ENCODE data around the gene TSHZ1. TPM values are rescaled to one million over a fixed set of nuclear protein-coding genes. Genes with fewer than 3 reads are reported as not detected.

Gene TSHZ1
- total RNA-seq, 1 donor: 10.5 TPM

- Histone ChIP-seq H3K4me2 (ENCODE audit: insufficient read depth, low read length) (no peak overlapping the region), H3K36me3 (ENCODE audit: insufficient read depth, low read length) (no peaks in the 10 kb centered on the region), H3K9me3 (ENCODE audit: low read depth, low read length) (no peaks in the 10 kb centered on the region), H4K20me1 (ENCODE audit: insufficient read depth, low read length) (no peaks in the 10 kb centered on the region), H2AFZ (ENCODE audit: low read length) (no peak overlapping the region), H3K4me1 (ENCODE audit: insufficient read depth, low read length) (no peaks in the 10 kb centered on the region), H3K79me2 (ENCODE audit: insufficient read depth, low read length) (no peaks in the 10 kb centered on the region), H3K27ac (ENCODE audit: low read depth, low read length) (no peak overlapping the region), H3K4me3 (ENCODE audit: insufficient read depth, low read length) (no peak overlapping the region), H3K27me3 (ENCODE audit: insufficient read depth, low read length) (no peaks in the 10 kb centered on the region)
- TF ChIP-seq CTCF (IDR thresholded peaks at IDR 0.05; ENCODE audit: extremely low read depth, low read depth, low read length): no peak
- no peak for DNase-seq (ENCODE audit: insufficient read length, low spot score, missing footprints)
These were observed 87.1 kb downstream of the TSHZ1 start for GRCh38 chr18:75297731-75298130.

- H3K27me3 ChIP-seq (ENCODE audit: insufficient read depth, low read length): no peaks in the 10 kb centered on the region
These were observed 94.3 kb downstream of the TSHZ1 start for GRCh38 chr18:75304678-75305557.

GRCh38 chr18:75305984-75306383 lies 95.4 kb downstream of the TSHZ1 start:
- Histone ChIP-seq H3K4me3 (ENCODE audit: insufficient read depth, low read length) (no peak overlapping the region), H3K4me1 (ENCODE audit: insufficient read depth, low read length) (no peaks in the 10 kb centered on the region), H3K79me2 (ENCODE audit: insufficient read depth, low read length) (no peaks in the 10 kb centered on the region), H3K27me3 (ENCODE audit: insufficient read depth, low read length) (no peaks in the 10 kb centered on the region), H2AFZ (ENCODE audit: low read length) (no peak overlapping the region), H4K20me1 (ENCODE audit: insufficient read depth, low read length) (no peaks in the 10 kb centered on the region), H3K4me2 (ENCODE audit: insufficient read depth, low read length) (no peak overlapping the region), H3K36me3 (ENCODE audit: insufficient read depth, low read length) (no peaks in the 10 kb centered on the region), H3K27ac (ENCODE audit: low read depth, low read length) (no peak overlapping the region), H3K9me3 (ENCODE audit: low read depth, low read length) (no peaks in the 10 kb centered on the region)
- no peak for TF ChIP-seq CTCF (IDR thresholded peaks at IDR 0.05; ENCODE audit: extremely low read depth, low read depth, low read length)
- DNase-seq (ENCODE audit: insufficient read length, low spot score, missing footprints): no peak

More at GRCh38 chr18:75304678-75305557, 94.3 kb downstream of the TSHZ1 start:
- Histone ChIP-seq H3K79me2 (ENCODE audit: insufficient read depth, low read length) (no peaks in the 10 kb centered on the region), H3K36me3 (ENCODE audit: insufficient read depth, low read length) (no peaks in the 10 kb centered on the region), H3K4me3 (ENCODE audit: insufficient read depth, low read length) (no peak overlapping the region), H3K4me2 (ENCODE audit: insufficient read depth, low read length) (no peak overlapping the region), H3K4me1 (ENCODE audit: insufficient read depth, low read length) (no peaks in the 10 kb centered on the region), H3K9me3 (ENCODE audit: low read depth, low read length) (no peaks in the 10 kb centered on the region), H3K27ac (ENCODE audit: low read depth, low read length) (no peak overlapping the region), H2AFZ (ENCODE audit: low read length) (no peak overlapping the region), H4K20me1 (ENCODE audit: insufficient read depth, low read length) (no peaks in the 10 kb centered on the region)
- no peak for DNase-seq (ENCODE audit: insufficient read length, low spot score, missing footprints)
- no peak for TF ChIP-seq CTCF (IDR thresholded peaks at IDR 0.05; ENCODE audit: extremely low read depth, low read depth, low read length)

- Histone ChIP-seq H3K9me3 (ENCODE audit: low read depth, low read length) (no peaks in the 10 kb centered on the region), H3K79me2 (ENCODE audit: insufficient read depth, low read length) (no peaks in the 10 kb centered on the region), H3K36me3 (ENCODE audit: insufficient read depth, low read length) (no peaks in the 10 kb centered on the region), H2AFZ (ENCODE audit: low read length) (no peak overlapping the region), H3K4me1 (ENCODE audit: insufficient read depth, low read length) (no peaks in the 10 kb centered on the region), H4K20me1 (ENCODE audit: insufficient read depth, low read length) (no peaks in the 10 kb centered on the region), H3K27me3 (ENCODE audit: insufficient read depth, low read length) (no peaks in the 10 kb centered on the region), H3K4me2 (ENCODE audit: insufficient read depth, low read length) (no peak overlapping the region), H3K27ac (ENCODE audit: low read depth, low read length) (no peak overlapping the region), H3K4me3 (ENCODE audit: insufficient read depth, low read length) (no peak overlapping the region)
- no peak for DNase-seq (ENCODE audit: insufficient read length, low spot score, missing footprints)
- no peak for TF ChIP-seq CTCF (IDR thresholded peaks at IDR 0.05; ENCODE audit: extremely low read depth, low read depth, low read length)
These were observed 96.9 kb downstream of the TSHZ1 start for GRCh38 chr18:75307530-75307929.
